Left ventricle myocardium superior (tissue), 1 donor: Measurements from ENCODE around the gene FRMD4A. TPM values are rescaled to one million over a fixed set of nuclear protein-coding genes. Genes with fewer than 3 reads are reported as not detected.

ENCODE experiments used
- ATAC-seq: fragments of 200-7000 bp; cut with Tn5 transposase; one replicate; pipeline ENCODE4 v1.9.1; 2020; ENCODE audit warnings: mild to moderate bottlenecking, moderate library complexity
- DNase-seq: peaks from one replicate; pipeline ENCODE4 v3.0.0-alpha.2; 2020
- intact Hi-C: fragments of 100-400 bp; cut with micrococcal nuclease; formaldehyde crosslinking; loops from one replicate; pipeline ENCODE4 v1.11.0; 2022
- total RNA-seq: library from RNA; stranded (reverse); fragmentation: NEBNext Ultra II Directional; extraction: Animal tissue kit (Norgen Biotek cat#: 25700); gene quantifications from one replicate; pipeline ENCODE4 v1.2.1, GENCODE V29; 2021
- donor health status: DM: no; HTN: yes; CAD: no; lungs with severe emphysema.

Gene FRMD4A
- total RNA-seq, 1 donor from 2014 or later = 43.3 TPM

DNA sequence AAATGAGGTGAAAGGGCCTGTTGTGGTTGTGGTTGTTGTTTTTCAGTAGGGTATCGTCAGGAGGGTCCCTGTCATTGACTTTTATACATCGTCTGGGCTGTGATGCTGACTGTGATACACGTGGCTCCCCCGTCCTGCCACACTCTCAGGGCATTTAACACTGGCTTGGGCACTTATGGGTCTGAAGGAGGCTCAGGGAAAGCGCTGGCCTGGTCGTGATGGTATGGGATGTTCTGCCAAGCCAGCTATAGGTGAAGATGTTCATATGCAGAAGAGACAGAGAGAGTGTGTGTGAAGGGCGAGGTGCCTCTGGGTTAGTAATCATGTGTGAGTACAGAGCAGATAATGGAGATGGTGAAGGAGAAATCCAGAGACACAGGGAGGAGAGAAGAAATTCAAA lies 585.5 kb downstream of the FRMD4A start:
- no peak for DNase-seq
- no peak for ATAC-seq
- intact Hi-C loops = no loop called here

DNA sequence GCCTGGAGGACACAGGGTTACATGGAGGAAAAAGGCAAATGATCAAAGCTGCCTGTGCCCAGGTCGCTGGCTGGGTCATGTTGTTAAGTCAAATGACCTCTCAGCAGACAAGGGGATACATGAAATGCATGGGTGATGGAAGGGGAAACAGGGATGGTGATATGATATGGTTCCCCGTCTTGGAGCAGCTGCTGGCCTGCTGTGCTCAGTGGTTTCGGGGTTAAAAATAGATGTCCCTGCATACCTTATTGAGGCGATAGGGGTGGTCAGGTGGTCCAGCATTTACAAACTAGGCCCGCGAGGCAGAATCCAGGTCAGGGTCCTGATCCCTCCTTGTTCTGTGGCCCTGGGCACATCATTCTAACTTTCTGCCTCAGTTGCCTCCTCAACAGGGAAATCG lies 586.8 kb downstream of the FRMD4A start:
- DNase-seq (no peak), ATAC-seq (peak; percentile 45)

DNA sequence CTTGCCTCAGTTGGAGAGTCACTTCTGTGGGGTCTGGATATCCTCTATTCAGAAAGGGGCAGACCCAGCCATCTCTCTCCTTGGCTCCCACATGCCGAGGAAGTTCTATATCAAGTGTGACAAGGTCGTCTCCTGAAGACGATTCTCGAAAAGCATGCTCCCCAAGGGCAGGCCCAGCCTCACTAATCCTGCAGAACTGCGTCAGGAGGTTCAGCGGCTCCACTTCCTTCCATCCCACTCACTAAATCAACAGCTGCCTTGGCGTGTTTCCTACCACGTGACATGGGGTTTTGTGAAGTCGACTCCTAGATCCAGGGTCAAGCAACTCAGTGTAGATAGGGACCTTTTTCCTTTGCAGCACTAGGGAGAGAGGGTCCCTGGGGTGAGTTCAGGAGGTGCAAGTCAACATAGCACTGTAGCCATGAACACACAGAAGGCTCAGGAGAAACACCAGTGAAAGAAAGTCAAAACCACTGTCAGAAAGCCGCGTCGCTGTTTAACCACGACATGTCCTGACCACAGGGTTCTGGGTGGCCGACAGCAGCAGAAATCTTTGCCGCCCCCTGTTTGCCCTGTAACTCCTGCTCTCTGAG lies 587.5 kb downstream of the FRMD4A start:
- ATAC-seq (no peak), DNase-seq (no peak)
- intact Hi-C loops = no loop called here

More for the DNA sequence above, 586.8 kb downstream of the FRMD4A start:
- intact Hi-C loops = no loop called here

DNA sequence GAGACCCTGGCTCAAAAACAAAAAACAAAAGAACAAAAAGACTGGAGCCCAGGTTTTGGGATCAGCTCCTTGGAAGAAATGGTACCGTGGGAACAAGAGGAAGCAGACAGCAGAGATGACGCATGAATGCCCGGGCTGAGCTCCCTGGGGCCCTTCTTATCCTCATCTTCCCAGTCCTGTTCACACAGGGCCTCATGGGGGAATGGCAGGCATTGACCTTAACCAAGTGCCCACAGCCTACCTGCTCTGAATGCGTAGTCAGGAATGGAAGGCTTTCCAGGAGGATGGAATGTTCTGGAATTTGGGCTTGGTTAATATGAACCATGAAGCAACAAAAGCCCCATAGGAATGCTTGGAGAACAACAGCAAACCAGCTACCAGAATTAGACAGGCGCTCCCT lies 589.3 kb downstream of the FRMD4A start:
- ATAC-seq (no peak), DNase-seq (no peak)
- intact Hi-C loops = no loop called here

DNA sequence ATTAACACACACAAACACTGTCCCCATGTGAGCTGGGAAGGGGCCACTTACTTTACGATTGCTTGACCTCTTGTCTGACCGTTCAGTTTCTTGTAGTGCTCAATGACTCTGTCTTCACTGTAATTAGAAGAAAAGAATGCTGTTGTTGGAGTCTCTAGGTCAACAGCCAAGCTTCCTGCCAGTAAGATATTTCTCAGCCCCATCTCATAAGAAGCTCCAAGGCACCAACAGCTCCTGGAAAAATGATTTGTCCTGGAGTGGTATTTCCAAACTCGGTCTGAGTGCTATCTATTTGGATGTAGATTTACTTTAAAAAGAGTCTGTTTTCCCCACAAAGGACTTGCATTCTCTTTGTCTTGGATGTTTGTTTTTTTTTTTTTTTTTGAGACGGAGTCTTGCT lies 590.3 kb downstream of the FRMD4A start:
- ATAC-seq (no peak), DNase-seq (no peak)
- intact Hi-C loops = no loop called here

DNA sequence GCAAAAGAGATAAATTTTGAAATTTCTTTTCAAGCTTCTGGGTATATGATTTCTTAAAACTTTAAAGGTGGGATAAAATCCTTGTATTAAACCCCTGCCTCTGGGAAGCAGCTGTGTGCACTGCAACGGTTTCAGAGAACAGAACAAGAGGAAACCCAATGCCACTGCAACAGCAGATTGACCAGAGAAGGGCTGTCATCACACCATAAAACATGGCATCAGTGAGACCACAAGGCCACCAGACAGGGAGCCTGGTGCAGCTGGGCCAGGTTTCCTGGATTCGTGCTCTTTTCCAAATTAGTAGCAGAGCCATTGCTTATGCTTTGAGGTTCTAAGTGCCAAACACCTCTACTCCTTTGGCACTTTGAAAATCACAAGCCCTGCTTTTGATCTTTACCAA lies 591.5 kb downstream of the FRMD4A start:
- intact Hi-C loops = no loop called here
- no peak for ATAC-seq
- DNase-seq = no peak

DNA sequence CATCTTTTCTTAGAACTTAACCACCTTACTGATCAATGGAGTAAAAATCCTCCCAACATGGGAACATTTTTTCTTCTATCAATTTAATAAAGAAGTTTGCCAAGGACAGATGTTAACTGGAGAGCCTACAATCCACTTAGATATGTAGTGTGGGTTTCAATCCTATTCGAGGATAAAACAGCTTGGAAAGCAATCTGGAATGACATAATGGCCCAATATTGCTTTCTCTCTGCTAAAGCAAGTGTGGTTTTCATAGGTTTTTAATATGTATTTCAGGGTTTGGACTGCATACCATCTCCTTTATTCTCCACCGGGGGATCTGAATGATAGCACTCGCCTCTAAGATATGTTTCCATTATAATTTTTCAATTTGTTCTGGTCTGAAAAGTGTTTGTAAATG lies 594.2 kb downstream of the FRMD4A start:
- intact Hi-C loops = no loop called here
- ATAC-seq (no peak), DNase-seq (no peak)

DNA sequence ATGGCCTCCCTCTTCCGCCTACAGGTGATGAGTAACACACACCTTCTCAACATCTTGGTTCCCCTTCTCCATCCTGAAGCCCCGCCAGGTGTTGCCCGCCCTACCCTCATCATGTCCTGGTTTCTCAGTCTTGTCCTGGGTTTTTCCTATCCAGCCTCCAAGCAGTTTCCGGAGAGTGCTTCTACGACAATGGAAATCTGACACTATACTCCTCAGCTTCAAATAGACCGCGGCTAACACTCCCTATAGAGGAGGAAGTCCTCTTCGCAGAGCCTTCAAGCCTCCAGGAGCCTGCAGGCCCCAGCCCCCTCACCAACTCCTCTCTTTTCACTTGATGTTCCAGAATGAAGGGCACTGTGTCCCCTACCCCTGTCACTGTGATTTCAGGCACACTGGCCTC lies 596.6 kb downstream of the FRMD4A start:
- ATAC-seq (no peak), DNase-seq (no peak)
- intact Hi-C loops = no loop called here

DNA sequence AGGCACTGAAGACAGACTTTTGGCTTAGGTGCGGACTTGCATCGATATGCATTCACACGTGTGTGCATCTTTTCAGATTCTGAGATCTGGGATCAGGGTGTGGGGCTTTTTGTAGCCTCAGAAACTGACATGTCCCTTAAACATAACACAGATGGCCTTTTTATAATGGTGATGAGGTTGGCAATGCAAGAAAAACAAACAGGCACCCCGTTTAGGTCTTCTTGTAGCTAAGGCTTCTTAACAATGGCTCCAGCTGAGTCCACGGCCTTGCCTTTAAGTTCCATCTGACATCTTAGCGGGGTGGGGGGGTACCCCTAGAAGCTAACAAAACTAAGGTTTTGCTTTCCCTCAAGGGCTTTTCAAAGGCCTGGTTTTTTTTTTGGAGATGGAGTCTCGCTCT lies 597.7 kb downstream of the FRMD4A start:
- no peak for DNase-seq
- ATAC-seq = no peak
- intact Hi-C loops = no loop called here

DNA sequence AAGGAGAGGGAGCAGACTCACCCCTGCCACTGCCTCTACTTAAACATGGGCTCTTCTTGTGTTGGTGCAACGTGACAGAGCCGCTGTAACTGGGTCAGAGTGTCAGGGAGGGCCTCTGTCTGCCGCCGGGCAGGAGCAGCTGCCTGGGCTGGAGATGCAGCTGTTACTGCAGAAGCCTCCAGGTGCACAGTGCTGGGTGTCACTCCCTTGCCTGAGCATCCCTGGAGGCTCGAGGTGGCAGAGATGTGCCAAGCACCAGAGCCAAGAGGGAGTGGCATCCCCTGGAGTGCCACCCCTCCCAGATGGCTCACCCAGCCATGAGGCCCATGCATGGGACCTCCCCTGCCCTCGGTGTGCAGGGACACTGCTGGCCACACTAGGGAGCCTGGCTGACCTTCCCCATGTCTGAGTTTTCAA lies 598.3 kb downstream of the FRMD4A start:
- ATAC-seq (no peak), DNase-seq (no peak)
- intact Hi-C loops = no loop called here

DNA sequence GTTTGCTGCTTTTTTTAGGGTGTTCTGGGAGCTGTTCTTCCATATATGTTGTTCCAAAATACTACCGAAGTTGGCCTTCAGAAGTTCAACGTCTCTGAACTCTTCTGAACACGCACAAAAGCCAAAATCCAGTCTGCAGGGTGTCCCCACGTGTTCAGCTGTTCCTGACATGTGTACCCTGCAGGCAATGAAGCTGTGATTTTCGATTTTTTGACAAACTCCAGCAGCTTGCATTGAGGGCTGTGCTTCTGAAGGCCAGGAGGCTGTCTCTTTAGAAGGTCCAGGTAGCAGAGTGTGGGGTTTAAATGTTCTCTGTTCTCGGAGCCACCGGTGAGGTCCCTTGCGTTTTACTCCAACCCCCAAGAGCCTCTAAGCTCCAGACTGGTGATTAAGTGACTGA lies 598.9 kb downstream of the FRMD4A start:
- ATAC-seq (no peak), DNase-seq (no peak)
- intact Hi-C loops = no loop called here

DNA sequence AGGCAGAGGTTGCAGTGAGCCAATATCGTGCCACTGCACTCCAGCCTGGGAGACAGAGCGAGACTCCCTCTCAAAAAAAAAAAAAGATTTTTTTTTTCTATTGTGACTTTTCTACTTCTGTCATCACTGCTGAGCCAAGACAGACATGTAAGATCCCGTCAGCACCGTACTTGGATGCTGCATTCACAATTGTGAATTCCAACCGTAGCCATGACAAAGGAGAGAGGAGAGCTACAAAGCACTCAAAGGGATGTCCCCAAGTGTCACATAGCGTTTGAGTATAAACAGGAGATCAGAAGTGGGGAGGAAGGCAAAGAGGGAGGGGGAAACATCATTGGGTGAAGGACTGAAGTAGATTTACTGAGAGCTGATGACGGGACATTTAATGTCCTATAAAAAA lies 599.8 kb downstream of the FRMD4A start:
- no peak for ATAC-seq
- intact Hi-C loops = no loop called here
- DNase-seq = no peak

DNA sequence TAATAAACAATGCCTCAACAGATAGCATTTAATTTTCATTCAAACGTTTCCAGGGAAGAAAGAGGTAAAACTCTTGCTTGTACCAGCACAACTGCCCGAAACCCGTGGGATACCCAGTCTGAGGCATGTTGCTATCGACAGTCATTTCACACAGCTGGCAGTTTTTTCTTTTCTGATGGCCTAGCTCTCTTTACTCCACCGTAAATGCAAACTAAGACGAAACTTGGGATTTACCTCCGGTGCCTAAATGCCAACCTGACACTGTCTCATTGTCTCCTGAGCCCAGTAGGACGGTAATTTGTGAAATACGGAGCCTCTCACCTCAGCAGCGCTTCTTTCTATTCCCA lies 600.4 kb downstream of the FRMD4A start:
- intact Hi-C loops = no loop called here
- no peak for DNase-seq
- ATAC-seq = no peak

DNA sequence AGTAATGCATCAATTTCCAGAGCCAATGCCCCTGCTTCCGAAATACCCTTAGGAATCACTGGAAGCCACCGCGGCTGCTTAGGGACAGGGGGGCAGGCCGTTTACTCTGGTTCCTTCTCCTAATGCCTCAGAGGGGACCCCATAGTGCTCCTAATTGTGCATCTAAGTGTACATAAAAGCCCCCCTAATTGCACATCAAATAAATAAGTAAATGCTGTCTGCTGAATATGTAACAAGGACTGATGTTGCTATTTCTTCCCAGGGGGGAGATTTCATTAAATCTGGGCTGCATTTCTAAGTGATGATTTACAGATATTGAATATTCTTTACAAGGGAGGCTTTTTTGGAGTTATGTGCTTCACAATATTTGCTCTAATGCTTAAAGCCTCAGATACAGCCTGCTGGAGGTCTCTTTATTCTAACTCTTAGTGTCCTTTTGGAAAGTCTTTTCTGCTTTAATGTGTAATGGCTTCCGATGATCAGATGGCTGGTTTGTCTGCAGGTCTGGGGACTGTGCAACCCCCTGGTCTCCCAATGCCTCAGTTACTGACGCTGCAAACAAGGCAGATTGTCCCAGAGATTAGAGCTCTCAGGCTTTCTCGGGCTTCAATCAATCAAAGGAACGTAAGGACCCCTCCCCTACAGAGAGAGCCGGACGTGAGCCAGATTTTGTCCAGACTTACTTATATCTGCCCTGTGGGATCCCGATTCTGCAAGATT lies 601.0 kb downstream of the FRMD4A start:
- DNase-seq = no peak
- intact Hi-C loops = loop anchor here (10.0 kb wide), 1 partner anchor 55 kb away; no protein-coding TSS in a partner anchor
- no peak for ATAC-seq

DNA sequence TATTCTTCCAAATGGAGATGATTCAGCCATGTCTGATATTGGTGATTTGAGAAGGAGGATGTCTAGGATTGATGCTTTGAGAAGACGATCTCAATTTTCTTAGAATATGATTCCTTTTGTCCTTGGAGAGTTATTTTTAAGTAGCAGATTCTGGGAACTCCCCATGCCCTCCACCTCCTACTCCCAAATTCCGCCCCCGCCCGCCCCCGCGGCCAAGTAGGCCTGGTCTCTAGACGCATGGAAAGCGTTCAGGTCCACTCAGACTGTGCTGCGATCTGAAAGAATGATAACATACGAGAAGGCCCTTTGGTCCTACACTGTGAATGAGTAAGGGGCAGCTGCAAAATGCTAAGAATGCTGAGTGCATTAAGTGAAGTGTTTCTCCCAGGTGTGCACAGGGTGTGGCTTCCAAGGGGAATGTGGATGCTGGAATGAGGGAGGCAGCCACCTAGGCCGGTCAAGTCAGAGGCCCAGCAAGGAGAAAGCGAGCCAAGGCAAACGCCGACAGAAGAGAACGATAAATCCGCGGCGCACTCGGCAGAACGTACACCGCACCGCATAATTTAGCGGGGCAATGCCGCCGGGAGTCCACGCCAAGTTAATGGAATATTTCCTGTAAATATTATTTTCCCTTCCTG lies 601.7 kb downstream of the FRMD4A start:
- ATAC-seq = no peak
- no peak for DNase-seq
- intact Hi-C loops = loop anchor here (10.0 kb wide), 1 partner anchor 54 kb away; no protein-coding TSS in a partner anchor

DNA sequence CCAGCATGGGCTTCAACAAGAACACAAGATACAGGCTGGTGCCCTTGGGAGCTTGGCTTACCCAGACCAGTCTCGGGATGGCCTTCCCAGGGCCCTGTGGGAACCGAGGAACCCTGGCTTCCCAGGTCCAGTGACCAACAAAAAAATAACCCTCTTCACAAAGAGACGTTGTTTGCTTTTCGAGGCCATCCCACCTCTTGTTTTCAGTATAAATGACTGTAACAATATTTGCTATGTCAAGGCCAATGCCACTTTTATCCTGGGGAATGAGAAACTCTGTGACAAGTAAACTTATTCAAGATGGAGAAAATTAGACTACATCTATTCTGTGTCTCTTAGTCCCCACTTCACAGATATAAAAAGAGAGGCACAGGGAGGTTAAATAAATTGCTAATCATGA lies 605.1 kb downstream of the FRMD4A start:
- intact Hi-C loops = loop anchor here (10.0 kb wide), 1 partner anchor 51 kb away; no protein-coding TSS in a partner anchor
- no peak for ATAC-seq
- DNase-seq = no peak

DNA sequence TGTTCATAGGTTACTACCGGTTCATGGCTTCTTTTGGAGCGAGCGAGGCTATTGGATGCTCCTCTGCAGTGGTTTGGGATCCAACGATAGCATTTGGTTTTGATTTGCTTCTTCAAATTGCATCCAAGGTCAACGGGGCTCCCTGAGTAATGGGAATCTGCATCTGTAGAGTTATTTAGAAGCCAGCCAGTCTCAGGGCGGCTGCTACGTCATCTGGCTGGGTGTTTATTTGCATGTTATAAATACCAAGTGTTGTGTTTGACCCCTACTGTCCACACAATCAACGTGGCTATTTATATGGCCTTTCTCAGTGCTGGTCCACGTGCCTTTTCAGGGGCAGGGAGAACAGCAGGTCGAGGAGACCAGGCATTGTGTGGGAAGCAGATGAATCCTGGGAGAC lies 606.2 kb downstream of the FRMD4A start:
- ATAC-seq (peak; percentile 89), DNase-seq (peak; percentile 67)
- intact Hi-C loops = loop anchor here (10.0 kb wide), 1 partner anchor 50 kb away; no protein-coding TSS in a partner anchor

DNA sequence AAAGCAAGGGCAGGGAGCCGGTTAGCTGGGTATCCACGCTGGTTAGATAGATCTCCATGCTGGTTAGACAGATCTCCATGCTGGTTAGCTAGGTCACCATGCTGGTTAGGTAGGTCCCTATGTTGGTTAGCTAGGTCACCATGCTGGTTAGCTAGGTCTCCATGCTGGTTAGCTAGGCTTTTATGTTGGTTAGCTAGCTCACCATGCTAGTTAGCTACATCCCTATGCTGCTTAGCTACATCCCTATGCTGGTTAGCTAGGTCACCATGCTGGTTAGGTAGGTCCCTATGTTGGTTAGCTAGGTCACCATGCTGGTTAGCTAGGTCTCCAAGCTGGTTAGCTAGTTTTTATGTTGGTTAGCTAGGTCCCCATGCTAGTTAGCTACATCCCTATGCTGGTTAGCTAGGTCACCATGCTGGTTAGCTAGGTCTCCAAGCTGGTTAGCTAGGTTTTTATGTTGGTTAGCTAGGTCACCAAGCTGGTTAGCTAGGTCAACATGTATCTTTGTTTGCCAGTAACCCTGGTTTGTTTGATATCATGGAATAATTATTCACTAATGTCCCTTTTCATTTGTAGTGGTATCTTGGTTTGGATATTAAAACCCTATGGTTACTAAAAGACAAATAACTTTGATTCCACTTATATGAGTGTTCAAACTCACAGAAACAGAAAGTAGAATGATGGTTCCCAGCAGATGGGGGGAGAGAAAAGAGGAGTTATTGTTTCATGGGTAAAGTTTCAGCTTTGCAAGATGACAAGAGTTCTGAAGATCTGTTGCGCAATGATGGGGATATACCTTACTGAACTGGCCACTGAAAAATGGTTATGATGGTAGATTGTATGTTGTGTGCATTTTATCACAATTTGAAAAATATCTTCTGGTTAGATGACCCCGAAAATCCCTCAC lies 607.7 kb downstream of the FRMD4A start:
- intact Hi-C loops = loop anchor here (10.0 kb wide), 1 partner anchor 48 kb away; no protein-coding TSS in a partner anchor
- ATAC-seq (no peak), DNase-seq (no peak)

DNA sequence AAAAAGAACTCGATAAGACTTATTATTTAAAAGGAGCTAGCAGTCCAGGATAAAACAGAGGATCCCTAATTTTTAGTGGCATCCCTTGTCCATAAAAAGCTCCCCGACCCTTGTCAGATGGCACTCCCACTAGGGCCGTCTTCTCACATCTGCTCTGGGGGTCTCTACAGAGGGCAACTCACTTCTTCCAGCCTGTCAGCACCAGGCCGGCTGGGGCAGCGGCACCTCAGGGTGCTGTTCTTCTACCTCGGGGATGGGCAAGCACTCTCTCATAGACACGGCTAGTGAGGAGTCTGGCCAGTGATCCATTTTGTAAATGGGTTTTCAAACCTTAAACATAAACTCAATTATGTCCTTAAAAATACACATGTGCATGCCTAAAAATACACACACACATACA lies 609.2 kb downstream of the FRMD4A start:
- DNase-seq (no peak), ATAC-seq (no peak)
- intact Hi-C loops = loop anchor here (10.0 kb wide), 1 partner anchor 47 kb away; no protein-coding TSS in a partner anchor
